Panc1 (cell line): ENCODE data around the gene MORN1.

Experiments
- CTCF ChIP-seq: fragments of 450-650 bp; IDR thresholded peaks from 2 replicates; pipeline ENCODE4 v1.5.1; 2017; ENCODE audit warnings: mild to moderate bottlenecking
- POLR2AphosphoS5 ChIP-seq: IDR thresholded peaks from 2 replicates; pipeline ENCODE4 v1.6.1; 2012; ENCODE audit warnings: mild to moderate bottlenecking, low read depth, low read length, moderate library complexity
- REST ChIP-seq, 2 experiments: IDR thresholded peaks; 2 replicates each; pipeline ENCODE4 v1.6.1; 2011 to 2012; ENCODE audit warnings: low read depth in 2 of 2, control low read depth in 1 of 2, low read length in 1 of 2, mild to moderate bottlenecking in 1 of 2, moderate library complexity in 1 of 2; ENCODE audit not compliant: insufficient read depth in 1 of 2
- SIN3A ChIP-seq: IDR thresholded peaks from 2 replicates; pipeline ENCODE4 v1.6.1; 2012; ENCODE audit warnings: low read depth, mild to moderate bottlenecking, low read length, moderate library complexity, borderline replicate concordance; ENCODE audit not compliant: insufficient read depth
- TCF7L2 ChIP-seq: IDR thresholded peaks from 2 replicates; pipeline ENCODE4 v1.6.1; 2011; ENCODE audit warnings: mild to moderate bottlenecking, low read depth, low read length, inconsistent platforms

GRCh38 chr1:2335721-2336455 is 55.5 kb downstream of the MORN1 start:
- TF ChIP-seq CTCF = no peak
- TF ChIP-seq POLR2AphosphoS5 = no peak
- TF ChIP-seq REST (IDR thresholded peaks at IDR 0.05; ENCODE audit: insufficient read depth in 1 of 2, low read depth in 2 of 2, low read length in 1 of 2) = no peak
- TF ChIP-seq SIN3A = no peak
- TF ChIP-seq TCF7L2 = no peak
